ENCODE measurements around the gene PDGFA.
A peak's percentile ranks its signal among the peaks of the same experiment; 100 is the strongest.

PDGFA gene

DNA sequence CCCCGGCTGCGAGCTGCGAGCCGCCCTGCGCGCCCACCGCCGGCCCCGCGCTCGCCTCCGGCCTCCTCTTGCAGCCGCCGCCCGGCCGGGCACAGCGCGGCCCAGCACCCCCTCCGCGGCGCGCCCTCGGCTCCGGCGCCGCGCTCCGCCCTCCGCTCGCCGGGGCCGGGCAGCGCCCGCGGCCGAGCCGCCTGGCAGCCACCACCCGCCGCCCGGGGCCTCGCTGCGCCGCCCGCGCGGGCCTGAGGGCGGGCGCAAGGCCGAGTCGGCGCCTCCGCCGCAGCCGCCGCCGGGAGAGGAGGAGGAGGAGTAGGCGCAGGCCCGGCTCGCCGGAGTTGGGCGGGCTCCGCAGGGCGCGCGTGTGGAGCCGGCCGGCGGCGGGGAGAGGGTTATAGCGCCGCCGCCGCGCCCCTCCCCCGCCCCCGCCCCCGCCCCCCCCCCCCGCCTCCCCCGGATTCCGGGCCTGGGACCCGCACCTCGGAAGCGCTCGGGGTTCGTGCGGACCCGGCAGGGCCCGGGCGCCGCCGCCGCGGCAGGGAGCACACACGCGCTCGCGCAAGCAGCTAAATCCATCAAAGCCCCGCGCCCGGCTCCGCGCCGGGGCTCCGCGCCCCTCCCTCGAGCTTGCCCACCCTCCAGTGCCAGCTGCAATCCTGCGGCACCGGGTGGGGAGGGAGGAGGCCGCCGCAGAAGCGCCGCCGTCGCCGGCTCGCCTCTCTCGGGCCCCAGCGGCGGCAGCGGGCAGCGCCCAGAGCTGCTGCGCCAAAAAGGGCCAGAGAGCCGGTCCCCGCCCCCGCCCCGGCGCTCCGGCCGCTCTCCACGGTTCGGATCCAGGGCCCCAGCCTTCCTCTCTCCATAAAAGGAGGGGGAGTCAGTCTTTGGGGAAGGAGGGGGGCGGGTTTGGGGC lies at the start of gene PDGFA:
TSS of gene PDGFA (minus strand) at position 363 of the 907 bp plus-strand sequence. CDS start 845 bp downstream, outside the sequence.
- DNase-seq (ENCODE audit: low read depth) = no peak

DNA sequence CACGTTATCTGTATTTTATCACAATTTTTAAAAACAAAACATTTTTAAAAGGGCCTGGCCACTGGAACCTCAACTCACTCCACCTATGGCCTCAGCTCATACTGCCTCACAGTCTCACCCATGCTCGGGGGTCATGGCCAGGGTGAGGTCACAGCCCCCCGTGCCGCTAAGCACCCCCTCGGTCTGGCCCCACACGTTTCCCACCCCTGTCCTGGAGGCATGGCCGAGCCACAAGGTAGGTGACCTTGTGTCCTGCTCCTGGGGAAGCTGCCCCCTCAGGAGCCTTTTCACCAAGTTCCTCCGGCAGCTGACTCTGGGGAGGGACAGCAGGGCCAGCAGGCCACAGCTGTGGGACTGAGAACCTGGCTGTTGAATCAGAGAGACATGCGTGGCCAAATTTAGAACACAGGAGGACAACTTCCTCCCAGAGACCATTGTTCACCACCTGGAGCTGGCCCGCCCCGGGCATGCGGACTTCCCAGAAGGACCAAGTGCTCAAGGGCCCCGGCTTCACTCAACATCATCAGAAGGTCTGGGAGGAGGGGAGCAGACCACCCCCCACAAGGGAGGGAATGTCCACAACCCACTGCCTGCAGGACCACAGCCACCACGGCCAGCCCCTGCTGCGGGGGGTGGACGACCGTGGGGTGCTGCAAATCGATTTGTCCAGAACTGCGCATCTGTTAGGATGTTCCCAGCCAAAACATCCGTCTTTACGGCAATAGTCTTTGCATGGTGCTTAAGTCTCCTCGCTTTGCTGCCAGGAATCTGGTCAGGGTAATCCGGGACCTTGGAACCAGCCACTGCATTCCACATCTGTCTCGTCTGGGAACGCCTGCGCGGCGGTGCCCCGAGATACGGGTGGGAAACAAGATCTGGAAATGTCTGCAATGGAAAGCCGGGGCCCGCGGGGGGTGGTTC lies 48.6 kb upstream of the PDGFA start:
- peak; percentile 14 for DNase-seq (ENCODE audit: low read depth)

- no peak for DNase-seq (ENCODE audit: low read depth)
Observed at GRCh38 chr7:567305-567883, 47.7 kb upstream of the PDGFA start.

DNA sequence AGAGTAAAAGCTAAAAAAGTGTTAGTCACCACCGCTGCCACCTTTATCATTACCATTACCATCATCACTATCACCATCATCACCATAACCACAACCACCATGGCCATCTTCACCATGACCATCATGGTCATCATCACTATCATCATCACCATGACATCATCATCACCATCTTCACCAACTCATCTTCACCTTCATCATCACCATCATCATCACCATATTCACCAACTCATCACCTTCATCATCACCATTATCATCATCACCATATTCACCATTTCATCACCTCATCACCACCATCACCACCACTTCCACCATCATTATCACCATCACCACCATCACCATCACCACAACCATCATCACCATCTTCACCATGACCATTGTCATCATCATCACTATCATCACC lies 46.5 kb upstream of the PDGFA start:
- no peak for DNase-seq (ENCODE audit: low read depth)

- no peak for DNase-seq (ENCODE audit: low read depth)
Observed at GRCh38 chr7:564176-564865, 44.7 kb upstream of the PDGFA start.

DNA sequence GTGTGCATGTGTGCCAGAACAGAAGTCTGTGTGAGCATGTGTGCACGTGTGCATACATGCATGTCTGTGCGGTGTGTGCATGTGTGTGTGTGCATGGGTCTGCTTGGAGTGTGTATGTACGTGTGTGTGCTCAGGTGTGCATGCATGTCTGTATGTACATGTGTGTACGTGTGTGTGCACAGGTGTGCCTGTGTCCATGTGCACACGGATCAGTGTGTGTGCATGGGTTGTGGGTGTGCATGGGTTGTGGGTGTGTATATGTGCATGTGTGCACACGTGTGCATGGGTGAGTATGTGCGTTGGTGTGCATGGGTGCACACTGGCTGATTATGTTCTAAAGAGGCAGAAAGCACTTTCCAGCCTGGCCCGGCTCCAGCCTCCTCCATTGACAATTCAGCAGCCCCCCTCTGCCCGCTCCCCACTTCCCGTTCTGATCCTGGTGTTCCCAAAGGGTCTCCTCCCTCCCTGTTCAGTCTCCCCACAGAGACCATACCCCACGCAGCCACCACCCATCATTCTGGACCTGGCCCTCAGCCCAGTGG lies 44.1 kb upstream of the PDGFA start:
- DNase-seq (ENCODE audit: low read depth) = no peak

DNA sequence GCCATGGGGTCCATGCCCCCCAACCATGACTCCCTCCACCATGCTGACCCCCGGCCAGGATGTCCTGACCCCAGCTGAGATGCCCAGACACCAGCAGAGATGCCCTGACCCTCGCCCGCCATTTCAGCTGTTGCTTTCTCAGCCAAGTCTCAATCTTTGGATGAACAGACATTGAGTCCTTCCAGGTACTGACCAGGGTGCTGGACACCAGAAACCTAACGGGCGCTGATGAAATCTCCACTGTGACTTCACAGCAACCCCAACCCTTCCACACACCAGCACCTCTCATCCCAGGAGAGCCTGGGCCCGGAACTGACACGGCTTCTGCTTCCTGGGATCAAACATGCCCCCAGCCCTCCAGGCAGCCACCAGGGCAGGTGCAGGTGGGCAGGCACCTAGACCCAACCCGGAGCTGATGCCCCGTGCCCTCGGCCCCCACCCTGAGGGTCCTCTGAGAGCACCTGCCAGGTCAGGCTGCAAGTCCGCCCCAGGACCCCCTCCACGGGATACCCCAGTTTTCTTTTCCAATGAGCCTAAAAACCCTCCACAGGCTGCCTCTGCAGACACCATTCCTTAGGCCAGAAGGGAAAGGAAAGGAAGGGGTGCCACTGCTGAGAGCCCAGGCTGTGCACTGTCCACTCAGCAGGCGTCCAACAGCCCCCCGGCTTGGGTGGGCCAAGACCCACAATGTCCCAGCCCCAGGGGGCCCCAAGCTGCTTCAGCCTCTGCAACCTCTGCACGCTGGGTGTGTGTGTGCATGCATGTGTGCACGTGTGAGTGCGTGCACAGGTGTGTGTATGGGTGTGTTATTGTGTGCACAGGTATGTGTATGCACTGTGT lies 43.4 kb upstream of the PDGFA start:
- no peak for DNase-seq (ENCODE audit: low read depth)

DNA sequence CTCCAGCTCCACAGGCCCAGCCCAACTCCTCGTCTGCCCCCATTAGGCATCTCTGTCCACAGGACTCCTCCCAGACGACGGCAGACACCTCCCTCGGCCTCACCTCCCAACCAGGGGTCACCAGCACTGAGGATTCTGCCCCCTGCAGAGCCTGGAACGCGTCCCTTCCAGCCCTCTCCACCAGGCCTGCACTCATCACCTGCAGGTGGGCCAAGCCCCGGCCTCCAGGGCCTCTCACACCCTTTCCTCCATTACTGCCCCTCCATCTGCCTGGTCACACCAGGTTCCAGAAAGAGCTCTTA lies 42.7 kb upstream of the PDGFA start:
- no peak for DNase-seq (ENCODE audit: low read depth)

- DNase-seq (ENCODE audit: low read depth) = no peak
Observed at GRCh38 chr7:561631-562373, 42.2 kb upstream of the PDGFA start.

- no peak for DNase-seq (ENCODE audit: low read depth)
Observed at GRCh38 chr7:560966-561630, 41.5 kb upstream of the PDGFA start.

GRCh38 chr7:559396-559705 lies 39.7 kb upstream of the PDGFA start:
- DNase-seq (ENCODE audit: low read depth) = no peak

- no peak for DNase-seq (ENCODE audit: low read depth)
Observed at GRCh38 chr7:557558-557881, 37.9 kb upstream of the PDGFA start.

DNA sequence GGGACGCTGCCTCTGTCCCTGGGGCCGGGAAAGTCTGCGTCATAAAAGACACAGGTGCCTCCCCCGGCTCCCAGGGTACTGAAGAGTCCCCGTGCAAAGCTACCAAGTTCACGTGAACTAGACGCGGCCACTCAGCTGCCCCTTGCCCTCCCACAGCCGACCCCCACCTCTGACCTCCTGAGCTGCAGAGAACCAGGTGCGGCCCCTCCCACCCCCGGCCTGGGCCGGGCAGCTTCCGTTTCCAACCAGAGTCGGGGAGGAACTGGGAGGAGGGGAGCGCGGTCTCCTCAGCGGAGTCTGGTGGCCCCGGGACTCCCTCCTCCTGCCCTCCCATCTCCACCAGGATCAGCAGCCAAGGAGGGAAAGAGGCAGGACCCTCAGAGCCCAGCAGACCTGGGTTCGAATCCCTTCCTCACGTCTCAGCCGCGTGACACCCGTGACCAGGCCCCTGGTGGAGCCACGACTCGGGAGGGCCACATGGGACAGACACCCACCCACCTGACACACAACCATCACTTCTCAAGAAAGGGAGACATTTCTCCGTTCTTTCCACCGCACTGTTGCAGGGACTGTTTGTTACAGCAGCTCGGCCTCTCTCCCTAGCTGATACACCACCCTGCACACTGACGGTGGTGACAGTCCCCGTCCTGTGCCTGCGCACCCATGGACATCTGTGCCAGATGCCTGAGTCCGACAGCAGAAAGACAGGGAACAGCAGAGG lies 37.4 kb upstream of the PDGFA start:
- DNase-seq (ENCODE audit: low read depth) = no peak

GRCh38 chr7:556291-556826 lies 36.7 kb upstream of the PDGFA start:
- DNase-seq (ENCODE audit: low read depth) = no peak

GRCh38 chr7:555551-556160 lies 36.0 kb upstream of the PDGFA start:
- DNase-seq (ENCODE audit: low read depth) = no peak

GRCh38 chr7:553636-554111 lies 34.0 kb upstream of the PDGFA start:
- DNase-seq (ENCODE audit: low read depth) = no peak

- DNase-seq (ENCODE audit: low read depth) = no peak
Observed at GRCh38 chr7:552868-553635, 33.4 kb upstream of the PDGFA start.
